H1 (cell line): ENCODE results near the gene ARHGEF39. TPM values are rescaled to one million over a fixed set of nuclear protein-coding genes. Genes with fewer than 3 reads are reported as not detected.
A peak's percentile ranks its signal among the peaks of the same experiment; 100 is the strongest.

ENCODE experiments used
- CTCF ChIA-PET: fragments of 300-600 bp; sonication (Branson Sonifier 250); formaldehyde crosslinking; loops from one replicate; lab custom pipeline; 2021; ENCODE audit not compliant: partially characterized antibody; lab: Charles Lee
- POLR2A ChIA-PET: fragments of 300-600 bp; sonication (Branson Sonifier 250); formaldehyde crosslinking; loops from one replicate; lab custom pipeline; 2021; ENCODE audit warnings: inconsistent platforms; ENCODE audit not compliant: partially characterized antibody; lab: Charles Lee
- DNase-seq, 2 experiments: peaks; one replicate each; pipeline versions ENCODE4 v3.0.0 to v3.0.0-alpha.2; 2010 to 2022; ENCODE audit warnings: low spot score in 2 of 2, low read depth in 1 of 2, mixed read lengths in 1 of 2
- FAIRE-seq: peaks from 2 replicates; lab custom pipeline; 2011; peaks lifted over from hg19 to GRCh38; lab: Jason Lieb, UNC
- H2AFZ ChIP-seq: 2 replicates; pipeline ENCODE4 v1.8.1; 2012; ENCODE audit warnings: low read length, inconsistent platforms
- H2AK5ac ChIP-seq: 2 replicates; pipeline ENCODE4 v1.6.1; 2013; ENCODE audit warnings: low read depth, low read length
- H2BK120ac ChIP-seq: replicated peaks from 2 replicates; pipeline ENCODE3; 2013; ENCODE audit warnings: low read depth, low read length, inconsistent platforms
- H2BK12ac ChIP-seq: 2 replicates; pipeline ENCODE4 v1.6.1; 2013; ENCODE audit warnings: low read depth, low read length
- H2BK15ac ChIP-seq: 2 replicates; pipeline ENCODE4 v1.6.1; 2013; ENCODE audit warnings: low read length
- H2BK20ac ChIP-seq: 2 replicates; pipeline ENCODE4 v1.6.1; 2013; ENCODE audit warnings: low read length
- H2BK5ac ChIP-seq: 2 replicates; pipeline ENCODE4 v1.6.1; 2013; ENCODE audit warnings: low read depth, low read length
- H3K14ac ChIP-seq: 2 replicates; pipeline ENCODE4 v1.6.1; 2013; ENCODE audit warnings: inconsistent platforms; ENCODE audit not compliant: insufficient read length
- H3K18ac ChIP-seq: 2 replicates; pipeline ENCODE4 v1.6.1; 2013; ENCODE audit warnings: low read length; ENCODE audit errors: extremely low read depth
- H3K23ac ChIP-seq: 2 replicates; pipeline ENCODE4 v1.6.1; 2013; ENCODE audit warnings: inconsistent platforms; ENCODE audit not compliant: insufficient read length
- H3K23me2 ChIP-seq: 2 replicates; pipeline ENCODE4 v1.6.1; 2013; ENCODE audit warnings: low read depth, low read length
- H3K27ac ChIP-seq: 2 replicates; pipeline ENCODE4 v1.6.1; 2011; ENCODE audit warnings: low read depth, low read length, inconsistent platforms
- H3K27me3 ChIP-seq, 4 experiments: replicated peaks in 1 of 4; 1 replicate in 1 of 4; 2 replicates in 3 of 4; pipeline versions ENCODE4 v1.6.1 to v1.8.1; 2011 to 2013; ENCODE audit warnings: low read length in 3 of 4, mild to moderate bottlenecking in 3 of 4, inconsistent platforms in 2 of 4, mixed read lengths in 2 of 4, moderate library complexity in 1 of 4; ENCODE audit not compliant: control insufficient read depth in 3 of 4, insufficient read depth in 3 of 4; ENCODE audit errors: extremely low read depth in 1 of 4
- H3K36me3 ChIP-seq, 4 experiments: 2 replicates each; pipeline versions ENCODE4 v1.6.1 to v1.8.1; 2011 to 2013; ENCODE audit warnings: mild to moderate bottlenecking in 4 of 4, low read length in 3 of 4, moderate library complexity in 2 of 4, control low read depth in 1 of 4, inconsistent platforms in 1 of 4; ENCODE audit not compliant: insufficient read depth in 4 of 4, control insufficient read depth in 2 of 4
- H3K4ac ChIP-seq: replicated peaks from 2 replicates; pipeline ENCODE3; 2013; ENCODE audit warnings: low read length, low read depth, mixed read lengths, inconsistent platforms; ENCODE audit not compliant: insufficient read length
- H3K4me1 ChIP-seq, 4 experiments: replicated peaks in 1 of 4; 1 replicate in 1 of 4; 2 replicates in 3 of 4; pipeline versions ENCODE4 v1.6.1 to v1.8.1; 2011 to 2013; ENCODE audit warnings: low read length in 3 of 4, inconsistent platforms in 2 of 4, mixed read lengths in 1 of 4; ENCODE audit not compliant: insufficient read depth in 4 of 4, control insufficient read depth in 3 of 4
- H3K4me2 ChIP-seq, 2 experiments: 2 replicates each; pipeline versions ENCODE4 v1.6.1 to v1.8.1; 2011 to 2013; ENCODE audit warnings: low read depth in 2 of 2, low read length in 2 of 2, control low read depth in 1 of 2, inconsistent platforms in 1 of 2, mild to moderate bottlenecking in 1 of 2; ENCODE audit not compliant: insufficient read depth in 1 of 2
- H3K4me3 ChIP-seq, 4 experiments: fragments of 200-600, 300-600 bp in 1 of 4; sonication (generic), shearing (Covaris generic), sonication (Bioruptor Twin) in 1 of 4; 2 replicates each; pipeline versions ENCODE4 v1.5.1 to v1.8.1; 2011 to 2016; ENCODE audit warnings: low read length in 4 of 4, low read depth in 3 of 4, control low read depth in 2 of 4, inconsistent platforms in 2 of 4, mild to moderate bottlenecking in 2 of 4, mixed read lengths in 1 of 4, moderate library complexity in 1 of 4; ENCODE audit not compliant: insufficient read depth in 2 of 4; ENCODE audit errors: extremely low read depth in 1 of 4
- H3K56ac ChIP-seq: replicated peaks from 2 replicates; pipeline ENCODE3; 2013; ENCODE audit warnings: low read depth, mild to moderate bottlenecking, mixed read lengths, low read length, inconsistent platforms; ENCODE audit not compliant: insufficient read length
- H3K79me1 ChIP-seq: 2 replicates; pipeline ENCODE4 v1.6.1; 2013; ENCODE audit warnings: low read depth, low read length, control low read depth
- H3K79me2 ChIP-seq, 2 experiments: 2 replicates each; pipeline versions ENCODE4 v1.6.1 to v1.8.1; 2012 to 2013; ENCODE audit warnings: low read length in 2 of 2, mild to moderate bottlenecking in 2 of 2, inconsistent platforms in 1 of 2; ENCODE audit not compliant: insufficient read depth in 2 of 2, control insufficient read depth in 1 of 2
- H3K9ac ChIP-seq, 4 experiments: replicated peaks in 1 of 4; 1 replicate in 1 of 4; 2 replicates in 3 of 4; pipeline versions ENCODE4 v1.6.1 to v1.8.1; 2011 to 2013; ENCODE audit warnings: low read depth in 3 of 4, low read length in 3 of 4, control low read depth in 2 of 4, mild to moderate bottlenecking in 2 of 4, moderate library complexity in 2 of 4, inconsistent platforms in 1 of 4; ENCODE audit errors: extremely low read depth in 1 of 4
- H3K9me3 ChIP-seq, 2 experiments: 2 replicates each; pipeline versions ENCODE4 v1.6.1 to v1.8.1; 2012 to 2013; ENCODE audit warnings: mild to moderate bottlenecking in 2 of 2, moderate library complexity in 2 of 2, control low read depth in 1 of 2, inconsistent platforms in 1 of 2, low read depth in 1 of 2, low read length in 1 of 2, mixed read lengths in 1 of 2; ENCODE audit not compliant: insufficient read depth in 2 of 2
- H4K20me1 ChIP-seq, 2 experiments: replicated peaks in 1 of 2; 2 replicates each; pipeline versions ENCODE3 to v1.8.1; 2011 to 2013; ENCODE audit warnings: inconsistent platforms in 2 of 2, low read length in 2 of 2, mild to moderate bottlenecking in 1 of 2; ENCODE audit not compliant: insufficient read depth in 2 of 2, control insufficient read depth in 1 of 2
- H4K5ac ChIP-seq: 2 replicates; pipeline ENCODE4 v1.6.1; 2013; ENCODE audit warnings: low read length, low read depth, mixed read lengths, inconsistent platforms; ENCODE audit not compliant: insufficient read length
- H4K8ac ChIP-seq: 2 replicates; pipeline ENCODE4 v1.8.0; 2013; ENCODE audit warnings: mild to moderate bottlenecking, moderate library complexity, low read length, inconsistent platforms; ENCODE audit not compliant: insufficient read depth; ENCODE audit errors: extremely low read depth
- H4K91ac ChIP-seq: replicated peaks from 2 replicates; pipeline ENCODE3; 2013; ENCODE audit warnings: low read length, mixed read lengths, inconsistent platforms; ENCODE audit not compliant: insufficient read length
- BCL11A ChIP-seq, 2 experiments: IDR thresholded peaks; one replicate each; pipeline ENCODE4 v1.6.1; 2011; ENCODE audit warnings: low read depth in 2 of 2, low read length in 2 of 2, mild to moderate bottlenecking in 2 of 2
- CBX8 ChIP-seq: fragments of 300-800, 300-1000 bp; sonication (generic); IDR thresholded peaks from 2 replicates; pipeline ENCODE4 v1.7.1; 2016; ENCODE audit warnings: low read depth, low read length, borderline replicate concordance
- FOSL1 ChIP-seq: IDR thresholded peaks from 2 replicates; pipeline ENCODE4 v1.6.1; 2011; ENCODE audit warnings: mild to moderate bottlenecking, low read depth, low read length, moderate library complexity; ENCODE audit not compliant: insufficient read depth
- KDM1A ChIP-seq: fragments of 200-600, 300-600 bp; sonication (generic); IDR thresholded peaks from 2 replicates; pipeline ENCODE4 v1.7.1; 2016; ENCODE audit warnings: mild to moderate bottlenecking, low read length, borderline replicate concordance
- SP2 ChIP-seq: IDR thresholded peaks from 2 replicates; pipeline ENCODE4 v1.6.1; 2012; ENCODE audit warnings: mild to moderate bottlenecking, low read length, inconsistent platforms
- TAF1 ChIP-seq: IDR thresholded peaks from 2 replicates; pipeline ENCODE4 v1.6.1; 2011; ENCODE audit warnings: mild to moderate bottlenecking, low read depth, low read length
- WGBS, 2 experiments: shearing (Covaris generic) in 1 of 2; methylation state at CpG; one replicate each; pipeline versions ENCODE4 v1.1.6 to v1.1.7; 2013 to 2015; ENCODE audit warnings: low lambda C conversion rate in 2 of 2, mixed read lengths in 2 of 2, inconsistent platforms in 1 of 2, low coverage in 1 of 2, missing lambda C conversion rate in 1 of 2; ENCODE audit not compliant: insufficient replicate concordance in 2 of 2, insufficient coverage in 1 of 2, insufficient read length in 1 of 2; ENCODE audit errors: extremely low coverage in 1 of 2, missing lambda C conversion rate in 1 of 2; 5-methylcytosine and 5-hydroxymethylcytosine counted together
- polyA plus RNA-seq, 7 experiments: library from polyadenylated mRNA; depleted of rRNA in 3 of 7; stranded (reverse) in 5 of 7; unstranded in 2 of 7; fragments of >200 nt in 5 of 7; fragments of 200-250 nt in 2 of 7; gene quantifications; 1 replicate in 5 of 7; 2 replicates in 1 of 7; 4 replicates in 1 of 7; pipeline versions ENCODE4 v1.2.1 to v1.2.3, GENCODE V29; 2011 to 2013; ENCODE audit warnings: missing spikeins in 2 of 7, mixed read lengths in 2 of 7
- total RNA-seq: library from RNA; stranded (reverse); fragmentation: NEBNext Ultra II Directional; extraction: Animal tissue kit (Norgen Biotek cat#: 25700); gene quantifications from 2 replicates; pipeline ENCODE4 v1.2.1, GENCODE V29; 2021
- TF ChIP-seq, protein P1 (sequence below): IDR thresholded peaks from 2 replicates; pipeline ENCODE4 v1.6.1; 2011; ENCODE audit warnings: low read depth, mild to moderate bottlenecking, low read length; ENCODE audit not compliant: insufficient read depth

The ARHGEF39 gene
- total and polyA plus RNA-seq, 2 of the 8 experiments (the other 6 are each of a cell fraction or from before 2014, with no cell fraction given) = 18.6 to 18.7 TPM

DNA sequence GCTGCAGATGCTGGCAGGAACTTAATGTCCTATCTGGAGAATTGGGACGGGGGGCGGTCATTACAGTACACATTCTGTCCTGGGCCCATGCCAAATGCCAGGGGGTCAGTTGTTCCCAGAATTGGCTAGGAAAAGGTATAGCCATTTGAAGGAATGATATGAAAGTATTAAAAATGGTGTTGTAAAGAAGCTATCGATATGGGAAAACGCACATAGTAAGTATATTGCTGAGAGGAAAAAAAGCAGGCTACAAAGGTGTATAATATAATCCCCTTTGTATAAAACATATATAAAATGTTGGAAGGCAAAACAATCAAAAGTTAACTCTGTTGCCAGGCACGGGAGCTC is 450 bp upstream of the ARHGEF39 start:
- FAIRE-seq (no peak), DNase-seq (no peak)
- Histone ChIP-seq H2AK5ac (no peak overlapping the region), H3K27ac (no peak overlapping the region), H3K9ac (no peak overlapping the region), H4K91ac (no peak overlapping the region), H3K4ac (no peak overlapping the region), H3K79me1 (peaks cover 2% of the 10 kb centered on the region; the same call in 1 of the 2 replicates), H3K79me2 (no peaks in the 10 kb centered on the region; a peak in 1 of 4 replicates), H3K14ac (no peak overlapping the region), H3K18ac (0 out of 2 replicates have a peak overlapping the region, but pooled peaks have one; percentile 32), H3K56ac (no peak overlapping the region), H3K27me3 (no peaks in the 10 kb centered on the region), H2BK20ac (no peak overlapping the region), H2BK12ac (no peak overlapping the region; the same call in 1 of the 2 replicates), H3K36me3 (peaks cover 6 to 28% (median 13%) of the 10 kb centered on the region in 4 experiments), H3K23me2 (peaks cover 4% of the 10 kb centered on the region; the same call in 1 of the 2 replicates), H3K23ac (no peak overlapping the region), H3K4me3 (peak overlapping the region; percentile 5 to 78 (median 29); a peak in 6 of 8 replicates), H4K8ac (no peak overlapping the region), H2BK15ac (no peak overlapping the region), H2BK5ac (no peak overlapping the region), H3K9me3 (no peaks in the 10 kb centered on the region), H4K20me1 (peaks cover 0 to 2% of the 10 kb centered on the region in 2 experiments), H2BK120ac (no peak overlapping the region), H3K4me1 (peaks cover 0 to 5% (median 1%) of the 10 kb centered on the region in 4 experiments; a peak in 5 of 7 replicates), H3K4me2 (peak overlapping the region; percentile 57 to 74), H4K5ac (no peak overlapping the region), H2AFZ (peak overlapping the region; percentile 68; the same call in 1 of the 2 replicates)
- WGBS, 2 experiments = 43% methylated on average over 5 of the region's 5 CpGs; no CpG with 5 or more reads in 1 of the 2 experiments
- ChIA-PET POLR2A (interaction anchor here (0.7 to 6.6 kb wide), 14 partner anchors 8 to 149 kb away, joined by 3 to 65 read pairs (median 4); partner anchors contain the start of genes CA9, CREB3, GBA2 and RGP1), CTCF (interaction anchor here (0.7 to 15.9 kb wide), 11 partner anchors 8 to 64 kb away, joined by 3 to 347 read pairs (median 7); partner anchors contain the start of genes CCDC107, CREB3, RMRP and SIT1)
- TF ChIP-seq SP2 (no peak), TAF1 (no peak), BCL11A (IDR thresholded peaks at IDR 0.05; ENCODE audit: low read depth in 2 of 2, low read length in 2 of 2) (no peak), KDM1A (no peak), FOSL1 (no peak), CBX8 (no peak)
- TF ChIP-seq, protein P1, sequence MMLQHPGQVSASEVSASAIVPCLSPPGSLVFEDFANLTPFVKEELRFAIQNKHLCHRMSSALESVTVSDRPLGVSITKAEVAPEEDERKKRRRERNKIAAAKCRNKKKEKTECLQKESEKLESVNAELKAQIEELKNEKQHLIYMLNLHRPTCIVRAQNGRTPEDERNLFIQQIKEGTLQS = no peak
